Measurements from ENCODE around the gene SCFD2.

DNA sequence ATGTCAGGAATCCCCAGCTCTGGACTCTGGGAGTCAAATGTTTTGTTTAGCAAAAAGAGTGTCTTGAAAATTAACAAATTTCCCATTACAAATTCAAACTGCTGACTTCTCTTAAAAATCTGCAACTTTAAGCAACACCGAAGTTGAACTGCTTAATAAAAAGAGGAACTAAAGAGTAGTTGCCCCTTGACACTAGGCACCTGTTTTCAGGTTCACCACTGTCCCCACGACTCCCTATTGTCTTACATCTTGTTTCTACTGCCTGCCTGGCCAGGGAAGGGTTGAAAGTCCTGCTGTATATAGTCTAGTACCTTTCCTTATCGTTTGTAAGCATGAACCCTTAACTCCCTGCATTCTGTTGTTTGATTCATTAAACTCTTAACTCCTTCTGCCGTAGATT lies 173.9 kb downstream of the SCFD2 start:
- TF ChIP-seq EZH2phosphoT487 (IDR thresholded peaks at IDR 0.05; ENCODE audit: insufficient read depth, low read depth) = no peak
- no peak for TF ChIP-seq EZH2 (IDR thresholded peaks at IDR 0.05; ENCODE audit: insufficient read depth, poor library complexity, severe bottlenecking)
